K562 (cell line): Measurements from ENCODE around the gene TIMM50. TPM values are rescaled to one million over a fixed set of nuclear protein-coding genes. Genes with fewer than 3 reads are reported as not detected.
A peak's percentile ranks its signal among the peaks of the same experiment; 100 is the strongest.

Source experiments
- CREB1 ChIP-seq, 2 experiments: sonication (generic) in 1 of 2; formaldehyde crosslinking in 1 of 2; IDR thresholded peaks; 2 replicates each; pipeline versions ENCODE4 v1.6.1 to v1.8.0; 2012 to 2022; ENCODE audit warnings: inconsistent platforms in 1 of 2, mild to moderate bottlenecking in 1 of 2, missing genetic modification reagents in 1 of 2, moderate library complexity in 1 of 2
- NFRKB ChIP-seq: fragments of 450-650 bp; IDR thresholded peaks from 2 replicates; pipeline ENCODE4 v1.6.1; 2016; ENCODE audit warnings: low read depth
- RB1 ChIP-seq: fragments of 450-650 bp; IDR thresholded peaks from 2 replicates; pipeline ENCODE4 v1.6.1; 2017; ENCODE audit warnings: low read depth, mild to moderate bottlenecking
- STAT5A ChIP-seq: IDR thresholded peaks from 2 replicates; pipeline ENCODE4 v1.6.1; 2012; ENCODE audit warnings: low read length, inconsistent platforms, borderline replicate concordance
- polyA plus RNA-seq, 8 experiments: library from polyadenylated mRNA; depleted of rRNA in 4 of 8; stranded (reverse) in 5 of 8; unstranded in 3 of 8; fragments of >200 nt; fragmentation: Nextera tagmentation in 2 of 8; fragmentation: Illumina TruSeq in 1 of 8; extraction: Ambion mirVana in 2 of 8; extraction: Trizol in 1 of 8; gene quantifications; 2 replicates each; pipeline versions ENCODE4 v1.2.1 to v1.2.3, GENCODE V29; 2011 to 2014; ENCODE audit warnings: inconsistent platforms in 1 of 8, missing spikeins in 1 of 8
- total RNA-seq, 7 experiments: library from RNA; depleted of rRNA in 6 of 7; stranded (reverse); fragments of >200 nt in 6 of 7; fragmentation: Illumina TruSeq in 2 of 7; extraction: Trizol in 2 of 7; gene quantifications; 2 replicates each; pipeline versions ENCODE4 v1.2.1 to v1.2.3, GENCODE V29; 2011 to 2021; ENCODE audit warnings: low replicate concordance in 1 of 7
- TF ChIP-seq, protein P1 (sequence below), 2 experiments: fragments of 450-650 bp in 1 of 2; sonication (generic) in 1 of 2; formaldehyde crosslinking in 1 of 2; IDR thresholded peaks; 2 replicates each; pipeline versions ENCODE4 v1.7.1 to v1.9.0; 2016 to 2022; ENCODE audit warnings: inconsistent platforms in 1 of 2, mild to moderate bottlenecking in 1 of 2, missing genetic modification reagents in 1 of 2
- TF ChIP-seq, protein P2 (sequence below): fragments of 250-450 bp; sonication (Bioruptor Pico); IDR thresholded peaks from 2 replicates; pipeline ENCODE4 v1.4.0; 2020; ENCODE audit warnings: mild to moderate bottlenecking, moderate library complexity
- TF ChIP-seq, protein P3 (sequence below), 3 experiments: fragments of 200-800 bp in 1 of 3; fragments of 250-450 bp in 1 of 3; fragments of 450-650 bp in 1 of 3; sonication (Bioruptor Pico) in 1 of 3; sonication (Bioruptor generic) in 1 of 3; formaldehyde crosslinking in 1 of 3; IDR thresholded peaks; 2 replicates each; pipeline versions ENCODE4 v1.6.1 to v1.8.0; 2016 to 2022; ENCODE audit warnings: mild to moderate bottlenecking in 2 of 3, missing genetic modification characterization in 2 of 3, missing compliant biosample characterization in 1 of 3, moderate library complexity in 1 of 3

TIMM50 gene
- total and polyA plus RNA-seq, 9 of the 15 experiments (the other 6 are each of a cell fraction or from before 2014, with no cell fraction given), result 28.3 to 221 (median 170) TPM

DNA sequence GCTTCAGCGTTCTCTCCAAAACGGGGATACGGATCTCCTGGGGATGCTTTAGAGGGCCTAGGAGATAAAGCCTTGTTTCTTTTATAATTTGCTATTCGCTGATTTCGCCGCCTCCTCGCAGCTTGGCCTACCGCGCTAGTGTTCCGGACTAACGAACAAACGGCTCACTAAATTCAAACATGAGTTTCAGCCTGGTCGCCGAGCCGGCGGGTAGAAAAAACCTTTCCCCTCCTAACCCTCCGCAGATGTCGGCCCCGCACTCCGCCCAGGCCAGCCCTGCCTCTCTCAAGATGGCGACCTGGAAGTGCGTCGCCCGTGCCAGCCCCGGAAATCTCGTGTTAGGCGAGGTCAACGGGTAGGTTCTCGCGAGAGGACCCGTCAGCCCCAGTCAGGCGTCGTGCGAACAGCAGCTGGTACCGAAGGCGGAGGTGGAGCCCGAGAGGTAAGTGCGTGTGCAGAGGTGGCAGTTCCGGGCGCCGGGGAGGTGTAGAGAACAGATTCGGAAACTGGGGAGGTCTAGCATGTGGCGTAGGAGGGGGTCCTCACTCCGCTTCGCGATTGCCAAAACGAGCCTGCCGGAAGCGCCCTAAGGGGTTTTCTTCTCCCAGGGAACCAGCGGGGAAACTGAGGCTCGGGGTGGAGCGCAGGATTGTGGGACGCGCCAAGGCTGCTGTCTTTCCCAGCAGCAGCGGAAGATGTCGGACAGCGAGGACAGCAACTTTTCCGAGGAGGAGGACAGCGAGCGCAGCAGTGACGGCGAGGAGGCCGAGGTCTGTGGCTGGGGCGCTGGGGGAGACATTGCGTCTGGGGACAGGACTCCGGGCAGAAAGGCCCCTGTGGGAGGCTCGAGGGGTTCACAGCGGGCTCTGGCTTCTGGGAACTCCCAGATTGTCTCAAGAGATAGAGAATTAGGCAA is 35.2 kb upstream of the TIMM50 start, which contains the start of gene SUPT5H (continued):
- TF ChIP-seq, protein P1, sequence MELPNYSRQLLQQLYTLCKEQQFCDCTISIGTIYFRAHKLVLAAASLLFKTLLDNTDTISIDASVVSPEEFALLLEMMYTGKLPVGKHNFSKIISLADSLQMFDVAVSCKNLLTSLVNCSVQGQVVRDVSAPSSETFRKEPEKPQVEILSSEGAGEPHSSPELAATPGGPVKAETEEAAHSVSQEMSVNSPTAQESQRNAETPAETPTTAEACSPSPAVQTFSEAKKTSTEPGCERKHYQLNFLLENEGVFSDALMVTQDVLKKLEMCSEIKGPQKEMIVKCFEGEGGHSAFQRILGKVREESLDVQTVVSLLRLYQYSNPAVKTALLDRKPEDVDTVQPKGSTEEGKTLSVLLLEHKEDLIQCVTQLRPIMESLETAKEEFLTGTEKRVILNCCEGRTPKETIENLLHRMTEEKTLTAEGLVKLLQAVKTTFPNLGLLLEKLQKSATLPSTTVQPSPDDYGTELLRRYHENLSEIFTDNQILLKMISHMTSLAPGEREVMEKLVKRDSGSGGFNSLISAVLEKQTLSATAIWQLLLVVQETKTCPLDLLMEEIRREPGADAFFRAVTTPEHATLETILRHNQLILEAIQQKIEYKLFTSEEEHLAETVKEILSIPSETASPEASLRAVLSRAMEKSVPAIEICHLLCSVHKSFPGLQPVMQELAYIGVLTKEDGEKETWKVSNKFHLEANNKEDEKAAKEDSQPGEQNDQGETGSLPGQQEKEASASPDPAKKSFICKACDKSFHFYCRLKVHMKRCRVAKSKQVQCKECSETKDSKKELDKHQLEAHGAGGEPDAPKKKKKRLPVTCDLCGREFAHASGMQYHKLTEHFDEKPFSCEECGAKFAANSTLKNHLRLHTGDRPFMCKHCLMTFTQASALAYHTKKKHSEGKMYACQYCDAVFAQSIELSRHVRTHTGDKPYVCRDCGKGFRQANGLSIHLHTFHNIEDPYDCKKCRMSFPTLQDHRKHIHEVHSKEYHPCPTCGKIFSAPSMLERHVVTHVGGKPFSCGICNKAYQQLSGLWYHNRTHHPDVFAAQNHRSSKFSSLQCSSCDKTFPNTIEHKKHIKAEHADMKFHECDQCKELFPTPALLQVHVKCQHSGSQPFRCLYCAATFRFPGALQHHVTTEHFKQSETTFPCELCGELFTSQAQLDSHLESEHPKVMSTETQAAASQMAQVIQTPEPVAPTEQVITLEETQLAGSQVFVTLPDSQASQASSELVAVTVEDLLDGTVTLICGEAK (IDR thresholded peaks at IDR 0.05), result peak; percentile 89
- TF ChIP-seq, protein P1 (CRISPR knock-in tag; IDR thresholded peaks at IDR 0.05), result no peak
- TF ChIP-seq STAT5A (no peak), RB1 (peak; percentile 37; the same call in 1 of the 2 replicates), NFRKB (peak; percentile 86), CREB1 (IDR thresholded peaks at IDR 0.05) (peak; percentile 83), CREB1 (CRISPR knock-in tag; IDR thresholded peaks at IDR 0.05) (peak; percentile 72)
- TF ChIP-seq, protein P2, sequence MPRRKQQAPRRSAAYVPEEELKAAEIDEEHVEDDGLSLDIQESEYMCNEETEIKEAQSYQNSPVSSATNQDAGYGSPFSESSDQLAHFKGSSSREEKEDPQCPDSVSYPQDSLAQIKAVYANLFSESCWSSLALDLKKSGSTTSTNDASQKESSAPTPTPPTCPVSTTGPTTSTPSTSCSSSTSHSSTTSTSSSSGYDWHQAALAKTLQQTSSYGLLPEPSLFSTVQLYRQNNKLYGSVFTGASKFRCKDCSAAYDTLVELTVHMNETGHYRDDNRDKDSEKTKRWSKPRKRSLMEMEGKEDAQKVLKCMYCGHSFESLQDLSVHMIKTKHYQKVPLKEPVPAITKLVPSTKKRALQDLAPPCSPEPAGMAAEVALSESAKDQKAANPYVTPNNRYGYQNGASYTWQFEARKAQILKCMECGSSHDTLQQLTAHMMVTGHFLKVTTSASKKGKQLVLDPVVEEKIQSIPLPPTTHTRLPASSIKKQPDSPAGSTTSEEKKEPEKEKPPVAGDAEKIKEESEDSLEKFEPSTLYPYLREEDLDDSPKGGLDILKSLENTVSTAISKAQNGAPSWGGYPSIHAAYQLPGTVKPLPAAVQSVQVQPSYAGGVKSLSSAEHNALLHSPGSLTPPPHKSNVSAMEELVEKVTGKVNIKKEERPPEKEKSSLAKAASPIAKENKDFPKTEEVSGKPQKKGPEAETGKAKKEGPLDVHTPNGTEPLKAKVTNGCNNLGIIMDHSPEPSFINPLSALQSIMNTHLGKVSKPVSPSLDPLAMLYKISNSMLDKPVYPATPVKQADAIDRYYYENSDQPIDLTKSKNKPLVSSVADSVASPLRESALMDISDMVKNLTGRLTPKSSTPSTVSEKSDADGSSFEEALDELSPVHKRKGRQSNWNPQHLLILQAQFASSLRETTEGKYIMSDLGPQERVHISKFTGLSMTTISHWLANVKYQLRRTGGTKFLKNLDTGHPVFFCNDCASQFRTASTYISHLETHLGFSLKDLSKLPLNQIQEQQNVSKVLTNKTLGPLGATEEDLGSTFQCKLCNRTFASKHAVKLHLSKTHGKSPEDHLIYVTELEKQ (CRISPR knock-in tag), result no peak
- TF ChIP-seq, protein P3, sequence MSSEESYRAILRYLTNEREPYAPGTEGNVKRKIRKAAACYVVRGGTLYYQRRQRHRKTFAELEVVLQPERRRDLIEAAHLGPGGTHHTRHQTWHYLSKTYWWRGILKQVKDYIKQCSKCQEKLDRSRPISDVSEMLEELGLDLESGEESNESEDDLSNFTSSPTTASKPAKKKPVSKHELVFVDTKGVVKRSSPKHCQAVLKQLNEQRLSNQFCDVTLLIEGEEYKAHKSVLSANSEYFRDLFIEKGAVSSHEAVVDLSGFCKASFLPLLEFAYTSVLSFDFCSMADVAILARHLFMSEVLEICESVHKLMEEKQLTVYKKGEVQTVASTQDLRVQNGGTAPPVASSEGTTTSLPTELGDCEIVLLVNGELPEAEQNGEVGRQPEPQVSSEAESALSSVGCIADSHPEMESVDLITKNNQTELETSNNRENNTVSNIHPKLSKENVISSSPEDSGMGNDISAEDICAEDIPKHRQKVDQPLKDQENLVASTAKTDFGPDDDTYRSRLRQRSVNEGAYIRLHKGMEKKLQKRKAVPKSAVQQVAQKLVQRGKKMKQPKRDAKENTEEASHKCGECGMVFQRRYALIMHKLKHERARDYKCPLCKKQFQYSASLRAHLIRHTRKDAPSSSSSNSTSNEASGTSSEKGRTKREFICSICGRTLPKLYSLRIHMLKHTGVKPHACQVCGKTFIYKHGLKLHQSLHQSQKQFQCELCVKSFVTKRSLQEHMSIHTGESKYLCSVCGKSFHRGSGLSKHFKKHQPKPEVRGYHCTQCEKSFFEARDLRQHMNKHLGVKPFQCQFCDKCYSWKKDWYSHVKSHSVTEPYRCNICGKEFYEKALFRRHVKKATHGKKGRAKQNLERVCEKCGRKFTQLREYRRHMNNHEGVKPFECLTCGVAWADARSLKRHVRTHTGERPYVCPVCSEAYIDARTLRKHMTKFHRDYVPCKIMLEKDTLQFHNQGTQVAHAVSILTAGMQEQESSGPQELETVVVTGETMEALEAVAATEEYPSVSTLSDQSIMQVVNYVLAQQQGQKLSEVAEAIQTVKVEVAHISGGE (CRISPR knock-in tag; IDR thresholded peaks at IDR 0.05), result peak in 2 of 3 experiments; percentile 26 to 87; a peak in 3 of 6 replicates
